Kasumi-1 (cell line): ENCODE data around the gene RSPH6A.
"Not testable (repeated sequence)": the region's sequence is repeated elsewhere in the genome, so short reads cannot be mapped to it uniquely, and the experiment has no call there.

Experiments used
- DNase-seq, 2 experiments: peaks; one replicate each; lab custom pipeline; 2025; lab: John Stamatoyannopoulos, UW

RSPH6A gene

DNA sequence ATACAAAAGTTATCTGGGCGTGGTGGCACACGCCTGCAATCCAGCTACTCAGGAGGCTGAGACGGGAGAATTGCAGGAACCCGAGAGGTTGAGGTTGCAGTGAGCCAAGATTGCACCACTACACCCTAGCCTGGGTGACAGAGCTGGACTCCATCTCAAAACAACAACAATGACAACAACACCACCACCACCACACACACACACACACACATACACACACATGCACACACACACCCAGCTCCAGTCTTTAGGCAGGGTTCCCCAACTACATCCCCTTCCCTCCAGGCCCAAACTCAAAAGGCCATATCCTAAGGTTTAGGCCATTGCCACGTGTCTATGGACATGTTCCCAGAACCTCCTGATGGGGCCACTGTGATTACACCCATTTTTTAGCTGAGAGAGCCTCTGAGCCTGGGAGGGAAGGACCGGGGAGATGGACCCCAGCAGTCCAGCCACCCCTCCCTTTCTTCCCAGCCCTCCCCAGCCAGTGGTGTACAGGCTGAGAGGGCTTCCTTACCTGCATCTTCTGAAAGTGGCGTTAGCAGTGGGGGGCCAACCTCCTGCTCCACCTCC lies 13.4 kb downstream of the RSPH6A start:
- no peak for DNase-seq

DNA sequence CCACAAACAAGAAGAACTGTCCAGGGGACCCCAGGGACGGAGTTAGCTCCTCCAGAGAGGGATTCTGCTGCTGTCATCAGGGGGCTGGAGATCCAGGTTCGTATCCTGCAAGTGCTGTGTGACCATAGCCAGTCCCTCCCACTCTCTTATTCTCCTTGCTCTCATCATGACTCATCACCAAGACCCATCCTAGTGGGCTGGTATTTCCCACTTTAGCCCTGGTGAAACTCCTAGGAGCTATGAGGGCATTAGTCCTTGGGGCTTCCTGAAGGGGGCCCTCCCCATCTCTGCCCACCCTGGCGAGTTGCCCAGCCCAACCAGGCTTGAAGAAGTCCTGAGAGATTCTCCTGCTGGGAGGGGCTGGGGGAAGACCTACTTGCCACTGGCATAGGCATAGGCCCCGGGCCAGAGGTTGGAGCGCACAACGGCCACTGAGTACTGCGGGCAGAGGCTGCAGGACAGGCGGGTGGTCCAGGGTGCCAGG lies 15.0 kb downstream of the RSPH6A start:
- no peak for DNase-seq

DNA sequence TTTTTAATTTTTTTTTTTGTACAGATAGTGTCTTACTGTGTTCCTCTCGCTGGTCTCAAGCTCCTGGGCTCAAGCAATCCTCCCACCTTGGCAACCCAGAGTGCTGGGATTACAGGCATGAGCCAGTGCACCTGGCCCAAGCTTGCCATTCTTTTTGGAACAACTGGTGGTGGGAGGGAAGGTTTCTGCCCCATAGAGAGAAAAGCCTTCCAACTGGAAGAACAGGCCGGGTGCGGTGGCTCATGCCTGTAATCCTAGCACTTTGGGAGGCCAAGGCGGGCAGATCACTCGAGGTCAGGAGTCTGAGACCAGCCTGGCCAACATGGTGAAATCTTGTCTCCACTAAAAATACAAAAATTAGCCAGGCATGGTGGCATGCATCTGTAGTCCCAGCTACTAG lies 15.6 kb downstream of the RSPH6A start:
- not testable (repeated sequence) for DNase-seq

DNA sequence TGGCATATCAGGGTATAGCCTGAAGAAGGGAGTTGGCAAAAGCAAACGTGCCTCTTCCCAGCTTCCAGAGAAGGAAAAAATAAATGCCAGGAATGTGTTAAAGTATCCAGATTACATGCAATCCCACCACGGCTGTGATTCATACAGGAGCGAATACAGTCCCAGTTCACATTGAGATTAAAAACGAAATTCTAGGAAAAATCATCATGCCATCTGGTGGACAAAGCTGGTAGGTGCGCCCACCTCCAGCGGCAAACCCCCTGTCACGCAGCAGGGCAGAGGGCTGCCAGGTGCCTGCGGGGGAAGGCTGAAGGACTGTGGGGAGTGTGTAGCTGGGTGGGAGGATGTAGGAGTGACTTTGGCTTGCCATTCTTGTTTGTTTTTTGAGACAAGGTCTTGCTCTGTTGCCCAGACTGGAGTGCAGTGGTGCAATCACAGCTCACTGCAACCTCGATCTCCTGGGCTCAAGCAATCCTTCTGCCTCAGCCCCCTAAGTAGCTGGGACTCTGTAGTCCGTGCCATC lies 16.1 kb downstream of the RSPH6A start:
- peak; percentile 68 to 75 for DNase-seq

DNA sequence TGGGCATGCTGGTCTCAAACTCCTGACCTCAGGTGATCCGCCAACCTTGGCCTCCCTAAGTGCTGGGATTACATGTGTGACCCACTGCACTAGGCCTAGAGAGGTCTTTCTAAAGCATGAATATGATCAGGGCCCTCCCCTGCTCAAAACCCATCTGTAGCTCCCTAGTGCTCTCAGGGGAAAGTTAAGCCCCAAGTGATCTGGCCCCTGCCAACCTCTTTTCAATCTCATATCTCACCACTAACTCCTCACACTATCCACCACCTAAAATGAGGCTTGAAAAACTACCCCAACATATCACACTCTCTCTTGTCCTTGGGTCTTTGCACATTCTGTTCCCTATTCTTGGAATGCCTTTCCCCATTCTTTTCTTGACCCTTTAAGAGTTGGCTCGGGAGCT lies 20.5 kb downstream of the RSPH6A start:
- DNase-seq = no peak

DNA sequence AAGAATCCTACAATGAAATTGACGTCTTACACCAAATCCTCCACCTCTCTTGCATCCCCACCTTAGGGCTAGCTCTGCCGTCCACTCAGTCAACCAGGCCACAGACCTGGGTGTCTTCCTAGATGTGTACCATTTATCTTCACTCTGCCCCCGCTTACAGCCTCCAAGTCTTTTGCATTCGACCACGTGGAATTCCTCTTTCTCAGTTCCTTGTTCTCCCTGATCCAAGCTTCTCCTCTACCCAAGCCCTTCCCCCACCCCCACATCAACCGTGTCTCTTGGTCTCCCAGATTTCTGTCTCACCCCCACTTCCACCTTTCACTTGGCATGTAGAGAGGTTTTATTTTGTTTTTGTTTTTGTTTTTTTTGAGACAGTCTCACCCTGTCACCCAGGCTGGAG lies 21.2 kb downstream of the RSPH6A start:
- no peak for DNase-seq

DNA sequence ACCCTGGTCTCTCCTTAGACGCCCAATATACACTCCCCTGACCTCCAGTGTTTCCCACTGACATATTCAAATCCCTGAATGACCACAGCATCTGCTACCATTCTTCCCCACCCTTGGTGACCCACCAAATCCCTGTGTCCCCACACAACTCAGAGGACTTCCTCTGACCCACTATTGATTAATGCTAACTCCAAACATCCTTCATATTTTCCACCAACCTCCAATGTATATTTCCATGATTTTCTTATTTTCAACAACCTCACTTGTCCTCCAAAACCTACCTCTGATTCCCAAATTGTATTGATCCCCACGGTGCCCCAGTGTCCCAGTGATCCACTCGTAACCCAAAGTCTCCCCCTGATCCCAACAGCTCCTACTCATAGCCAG lies 21.9 kb downstream of the RSPH6A start:
- DNase-seq = no peak

DNA sequence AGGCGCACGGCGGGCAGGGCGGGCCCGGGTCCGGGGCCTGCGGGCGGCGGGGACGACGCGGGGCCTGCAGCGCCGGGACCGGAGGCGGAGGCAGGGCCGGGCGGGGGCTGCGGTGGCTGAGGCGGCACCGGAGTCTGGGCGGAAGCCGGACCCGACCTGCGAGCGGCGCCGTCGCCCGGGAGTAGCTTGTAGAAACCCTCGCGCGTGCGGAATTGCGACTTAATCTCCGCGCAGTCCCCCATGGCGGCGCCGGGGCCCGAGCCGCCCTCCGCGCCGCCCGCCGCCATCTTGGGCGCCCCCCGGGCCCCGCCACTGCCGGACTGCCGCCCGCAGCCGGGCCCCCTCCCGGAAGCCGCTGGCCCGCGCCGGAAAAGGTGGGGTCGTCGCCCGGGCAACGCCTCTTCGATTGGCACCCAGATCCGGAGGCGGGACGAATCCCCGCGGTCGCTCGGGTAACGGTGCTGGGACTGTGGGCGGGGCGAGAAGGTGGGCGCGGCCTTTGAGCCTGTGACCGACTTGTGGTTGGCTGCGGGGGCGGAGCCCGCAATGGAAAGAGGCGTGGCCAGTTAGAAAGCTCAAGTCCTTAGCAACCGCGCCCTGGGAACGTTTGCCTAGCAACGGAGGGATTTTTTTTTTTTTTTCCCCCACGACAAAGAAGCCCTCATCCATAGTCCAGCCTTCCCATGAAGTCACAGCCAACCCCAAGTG lies 22.5 kb downstream of the RSPH6A start, which contains the start of gene DMWD:
Gene DMWD, minus strand, starts transcription at position 376 of the 708 bp plus-strand sequence. Its CDS starts 89 bp downstream, at position 287.
- DNase-seq = peak; percentile 96

DNA sequence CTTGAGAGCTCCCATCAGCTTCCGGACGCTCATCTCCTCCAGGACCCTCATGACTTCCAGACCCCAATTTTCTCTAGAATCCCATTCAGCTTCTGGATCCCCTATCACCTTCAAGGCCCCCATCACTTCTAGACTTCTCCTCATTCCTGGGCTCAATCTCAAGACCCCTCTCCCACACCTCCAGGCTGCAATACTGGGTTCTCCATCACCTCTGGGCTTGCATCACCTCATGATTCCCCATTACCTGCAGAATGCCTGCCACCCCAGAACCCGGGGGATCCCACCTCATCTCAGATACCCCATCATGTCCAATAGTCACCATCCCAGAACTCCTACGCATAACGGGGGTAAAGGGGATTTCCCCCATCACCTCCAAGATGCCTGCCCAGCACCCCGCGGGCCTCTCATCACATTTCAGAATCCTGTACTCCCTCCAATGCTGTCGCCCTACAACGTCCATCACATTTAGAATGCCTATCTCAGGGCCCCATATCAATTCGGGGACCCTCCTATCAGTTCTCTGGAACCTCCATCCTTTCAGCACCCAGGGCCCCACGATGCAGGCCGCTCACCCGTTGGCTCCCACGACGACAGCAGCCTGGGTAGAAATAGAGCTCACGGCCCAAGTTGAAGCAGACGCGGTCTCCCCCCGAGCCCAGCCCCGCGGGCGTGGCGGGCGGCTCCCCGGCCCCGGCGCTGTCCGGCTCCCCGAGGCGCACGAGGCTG lies 23.2 kb downstream of the RSPH6A start:
- no peak for DNase-seq

DNA sequence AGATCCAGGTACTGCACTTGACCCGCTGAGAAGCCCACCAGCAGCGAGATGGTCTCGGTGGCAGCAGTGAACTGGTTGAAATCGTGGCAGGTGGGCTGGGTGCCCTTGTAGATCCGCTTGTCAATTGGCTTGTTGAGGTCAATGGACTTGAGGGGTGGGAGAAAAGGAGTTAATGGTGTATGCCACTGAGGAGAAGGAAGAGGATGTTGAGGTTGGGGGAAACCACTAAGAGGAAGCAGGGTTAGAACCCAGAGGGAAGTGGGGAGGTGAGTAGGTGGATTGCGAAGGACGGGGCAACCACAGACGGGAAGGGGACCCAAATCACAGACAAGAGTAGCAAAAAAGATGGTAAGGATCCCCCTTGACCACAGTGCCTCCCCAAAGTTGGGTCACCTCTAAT lies 24.2 kb downstream of the RSPH6A start:
- peak; percentile 87 to 89 for DNase-seq

DNA sequence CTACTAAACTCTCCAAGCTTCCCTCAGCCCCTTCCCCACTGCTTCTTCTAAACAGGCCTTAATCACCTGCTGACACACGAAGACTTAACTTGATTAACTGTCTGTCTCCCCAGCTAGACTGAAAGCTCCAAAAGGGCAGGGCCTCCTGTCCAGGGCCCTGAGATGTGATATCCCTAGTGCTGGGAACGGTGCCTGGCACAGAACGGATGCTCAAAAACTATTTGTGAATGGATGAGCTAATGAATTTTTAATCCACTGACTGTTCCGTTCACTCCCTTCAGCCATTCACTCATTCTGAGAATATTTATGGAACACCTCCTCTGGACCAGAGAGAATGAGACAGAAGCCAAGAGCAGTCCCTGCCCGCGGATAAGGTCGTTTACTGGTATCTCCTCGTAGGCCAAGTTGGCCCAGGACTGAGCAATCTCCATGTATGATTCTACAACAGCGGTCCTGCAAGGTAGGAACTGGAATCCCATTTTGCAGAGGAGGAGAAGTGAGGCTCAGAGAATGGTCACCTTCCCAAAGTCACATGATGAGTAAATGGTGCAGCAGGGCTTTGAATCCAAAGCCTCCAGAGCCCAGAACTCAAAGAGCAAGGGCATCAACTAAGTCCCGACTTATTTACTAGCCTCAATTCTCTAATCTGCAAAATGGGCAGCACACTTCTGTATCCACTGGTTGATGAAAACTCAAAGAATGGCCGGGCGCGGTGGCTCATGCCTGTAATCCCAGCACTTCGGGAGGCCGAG lies 25.9 kb downstream of the RSPH6A start:
- DNase-seq = no peak

DNA sequence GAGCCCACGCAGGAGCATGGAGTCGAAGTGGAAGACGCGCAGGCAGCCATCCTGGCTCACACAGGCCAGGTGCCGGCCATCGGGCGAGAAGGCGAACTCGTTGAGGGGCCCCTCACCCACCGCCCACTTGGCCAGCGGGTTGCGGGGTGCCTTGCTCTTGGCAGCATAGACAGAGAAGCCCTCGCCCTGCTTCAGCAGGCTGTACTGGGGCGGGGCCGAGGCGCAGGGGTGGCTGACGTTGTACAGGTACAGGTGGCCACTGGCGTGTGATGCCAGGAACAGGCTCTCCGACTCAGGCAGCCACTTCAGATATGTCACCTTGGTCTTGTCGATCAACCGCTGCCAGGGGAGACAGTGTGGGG lies 28.6 kb downstream of the RSPH6A start:
- DNase-seq = no peak

DNA sequence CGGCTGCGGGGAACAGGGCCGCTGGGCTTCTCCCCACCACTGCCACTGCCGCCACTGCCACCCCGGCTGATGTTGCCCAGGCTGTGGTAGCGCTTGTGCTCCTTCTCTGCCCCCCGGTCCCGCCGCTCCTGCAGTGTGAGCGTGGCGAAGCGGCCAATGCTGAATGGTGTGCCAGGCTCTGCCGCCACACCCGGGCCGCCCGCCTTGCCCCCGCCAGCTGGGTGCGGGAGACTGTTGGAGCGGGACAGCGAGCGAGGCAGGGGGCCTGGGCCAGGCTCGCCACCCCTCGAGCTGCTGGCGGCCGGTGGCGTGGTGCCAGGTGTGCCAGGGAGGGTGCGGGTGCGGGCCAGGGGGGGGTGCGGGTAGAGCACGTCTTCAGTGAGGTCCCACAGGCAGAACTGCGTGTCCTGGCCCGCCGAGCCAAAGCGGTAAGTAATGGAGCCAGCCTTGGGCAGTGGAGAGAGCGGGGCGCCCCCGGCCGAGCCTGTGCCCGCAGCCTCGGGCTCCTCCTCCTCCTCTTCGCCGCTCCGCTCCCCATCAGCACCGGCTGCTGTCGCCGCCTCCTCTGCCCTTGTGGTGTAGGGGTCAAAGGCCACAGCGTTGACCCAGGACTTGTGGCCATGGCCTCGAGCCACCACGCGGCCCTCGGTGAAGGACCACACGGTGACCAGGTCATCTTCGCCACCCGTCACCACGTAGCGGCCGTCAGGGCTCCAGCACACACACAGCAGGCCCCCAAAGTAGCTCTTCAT lies 29.2 kb downstream of the RSPH6A start:
- DNase-seq = no peak

DNA sequence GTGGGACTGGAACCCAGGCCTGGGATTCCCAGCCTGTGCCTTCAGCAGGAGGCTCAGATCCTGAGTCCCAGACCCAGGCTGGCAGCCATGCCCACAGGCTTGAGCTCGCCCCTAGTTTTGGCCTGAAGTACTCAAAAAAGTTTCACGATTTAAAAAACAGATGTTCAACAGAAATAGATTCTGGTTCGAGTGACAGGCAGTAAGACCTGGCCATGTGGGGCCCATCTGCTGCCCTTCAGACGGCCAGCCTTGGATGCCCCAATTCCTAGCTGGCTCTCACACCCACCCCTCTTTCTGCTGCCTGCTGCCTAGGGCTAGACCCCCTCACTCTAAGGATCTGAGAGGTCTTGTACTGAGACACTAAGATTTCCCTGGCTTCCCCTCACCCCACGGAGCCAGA lies 30.0 kb downstream of the RSPH6A start:
- no peak for DNase-seq

DNA sequence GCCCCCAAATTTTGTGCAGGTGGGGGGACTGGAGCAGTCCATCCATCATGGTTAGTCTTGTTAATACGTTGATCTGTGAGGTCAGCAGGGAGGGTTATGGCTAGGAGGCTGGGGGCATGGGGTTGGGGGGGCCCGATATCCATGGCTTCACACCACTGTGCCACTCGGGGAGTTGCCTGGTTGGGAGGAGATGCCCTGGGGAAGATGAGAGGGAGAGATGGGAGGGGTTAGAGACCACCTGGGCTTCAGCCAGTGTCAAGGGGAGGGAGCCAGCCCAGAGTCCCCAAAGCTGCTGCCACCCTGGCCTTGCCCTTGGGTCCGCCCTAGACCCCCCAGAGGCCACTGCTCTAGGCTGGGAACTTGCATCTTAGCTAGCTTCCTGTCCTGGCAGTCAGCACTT lies 31.0 kb downstream of the RSPH6A start:
- no peak for DNase-seq

DNA sequence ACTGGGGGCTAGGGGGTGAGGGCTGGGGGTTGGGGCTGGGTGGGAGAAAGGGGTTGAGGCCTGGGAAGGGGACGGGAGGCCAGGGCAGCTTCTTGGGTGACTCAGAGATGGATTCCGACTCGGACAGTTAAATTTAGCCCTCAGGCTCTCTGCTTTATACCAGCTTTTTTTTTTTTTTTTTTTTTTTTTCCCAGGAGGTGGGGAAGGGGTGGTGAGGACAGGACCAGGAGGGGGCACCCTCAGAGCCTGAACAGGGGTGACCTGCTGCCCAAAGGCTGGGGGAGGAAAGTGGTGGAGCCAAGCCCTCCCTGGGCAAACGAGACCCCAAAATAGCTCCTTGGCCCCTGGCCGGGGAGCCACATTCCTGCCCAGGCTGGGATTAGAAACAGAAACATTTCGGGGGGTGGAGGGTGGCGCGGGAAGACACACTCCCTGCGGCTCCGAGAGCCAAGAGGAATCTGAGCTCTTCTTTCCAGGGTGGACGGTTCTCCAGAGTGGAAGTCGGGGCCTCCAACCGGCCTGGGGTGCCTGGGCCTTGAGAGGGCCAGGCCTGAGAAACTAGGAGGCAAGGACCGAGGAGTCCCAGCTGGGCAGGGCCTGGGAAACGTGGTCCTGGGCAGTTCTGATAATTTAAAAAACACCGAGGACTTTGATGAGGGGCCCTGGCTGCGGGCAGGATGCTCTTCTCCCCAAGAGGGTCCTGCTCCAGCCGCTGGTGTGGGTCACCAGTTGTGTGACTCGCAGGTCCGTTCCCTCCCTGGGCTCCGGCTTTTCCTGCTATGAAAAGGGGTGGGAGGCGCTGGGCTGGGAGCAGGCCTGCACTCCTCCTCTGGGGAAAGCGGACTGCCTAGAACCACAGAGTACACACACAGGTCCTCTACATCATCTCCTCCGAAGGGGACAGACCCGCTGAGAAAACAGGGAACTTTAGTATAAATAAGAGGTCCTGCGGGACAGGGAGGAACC lies 32.0 kb downstream of the RSPH6A start:
- no peak for DNase-seq

DNA sequence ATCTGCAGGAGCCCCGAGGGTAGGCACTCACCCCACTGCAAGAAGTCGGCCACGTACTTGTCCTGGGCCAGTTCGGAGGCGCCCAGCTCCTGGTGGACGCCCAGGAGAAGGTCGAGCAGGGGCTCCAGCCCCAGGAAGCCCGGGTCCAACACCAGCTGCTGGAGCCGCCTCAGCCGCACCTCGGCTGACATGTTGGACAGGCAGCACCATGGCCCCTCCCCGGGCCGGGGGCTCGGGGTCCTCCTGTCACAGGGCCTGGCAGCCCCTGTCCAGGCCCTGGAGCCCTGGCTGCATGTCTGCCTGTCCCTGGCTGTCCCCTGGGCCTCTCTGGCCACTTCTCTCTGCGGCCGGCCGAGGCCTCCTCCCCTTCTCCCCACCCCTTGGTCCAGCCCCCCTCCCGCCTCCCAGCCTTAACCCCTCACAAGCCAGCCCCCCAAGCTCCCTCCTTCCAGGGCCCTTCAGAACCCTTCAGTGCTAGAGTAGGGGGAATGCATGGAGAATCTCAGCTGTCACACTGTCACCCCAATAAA lies 32.9 kb downstream of the RSPH6A start, which contains the start of gene DMPK:
Gene DMPK, minus strand, starts transcription at position 329 of the 530 bp plus-strand sequence. Its CDS starts 138 bp downstream, at position 191.
- no peak for DNase-seq

DNA sequence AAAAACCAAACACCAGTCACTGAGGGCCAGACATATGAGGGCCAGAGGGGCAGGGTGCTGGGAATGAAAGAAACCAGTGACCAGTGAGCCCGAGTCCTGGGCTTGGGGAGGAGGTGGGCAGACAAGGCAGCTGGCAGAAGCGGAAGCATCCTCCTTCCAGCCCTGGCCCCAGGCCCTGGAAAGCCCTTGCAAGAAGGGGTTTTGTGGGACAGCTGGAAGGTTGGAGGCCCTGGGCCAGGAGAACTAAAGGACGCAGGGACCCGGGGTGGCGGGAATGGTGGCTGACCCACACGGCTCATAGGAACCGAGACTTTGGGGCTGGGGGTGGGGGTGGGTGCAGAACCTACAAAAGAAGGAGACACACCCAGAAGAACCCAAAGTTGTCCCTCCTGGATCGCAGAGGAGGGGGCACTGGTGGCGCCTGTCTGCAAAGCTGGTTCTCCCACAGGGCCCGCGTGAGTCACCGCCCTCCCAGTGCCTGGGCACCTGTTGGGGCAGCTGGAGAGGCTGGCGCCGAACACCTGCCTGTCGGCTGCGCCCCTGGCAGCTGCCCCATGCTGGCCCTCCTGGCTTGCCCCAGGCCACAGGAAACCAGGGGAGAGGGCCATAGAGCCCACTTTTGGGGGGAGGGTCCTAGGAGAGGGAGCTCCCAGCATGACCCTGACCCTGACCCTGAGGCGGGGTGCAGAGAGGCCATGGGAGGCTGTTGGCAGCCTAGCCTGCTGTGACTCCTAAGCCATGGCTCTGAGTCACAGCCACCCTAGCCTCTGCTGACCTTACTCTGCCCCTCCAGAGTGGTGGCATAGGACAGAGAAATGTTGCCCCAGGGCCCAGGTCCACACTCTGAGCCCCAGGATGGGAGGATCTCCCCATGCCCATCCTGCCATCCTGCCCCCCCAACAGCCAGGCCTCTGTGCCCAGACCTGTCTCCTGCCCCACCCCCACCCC lies 33.6 kb downstream of the RSPH6A start:
- DNase-seq = no peak
